NB4 (cell line): Measurements from ENCODE around the gene POLDIP2.

ENCODE experiments used
- DNase-seq: peaks from one replicate; pipeline ENCODE4 v3.0.0; 2010; ENCODE audit warnings: low read depth
- H3K4me3 ChIP-seq: one replicate; pipeline ENCODE4 v1.5.1; 2011; ENCODE audit warnings: mild to moderate bottlenecking, low read depth, low read length, moderate library complexity
- MYC ChIP-seq: IDR thresholded peaks from 2 replicates; pipeline ENCODE4 v1.6.1; 2011; ENCODE audit warnings: low read depth, low read length
- POLR2A ChIP-seq: IDR thresholded peaks from 2 replicates; pipeline ENCODE4 v1.6.1; 2011; ENCODE audit warnings: mild to moderate bottlenecking; ENCODE audit not compliant: insufficient read length; ENCODE audit errors: extremely low read depth
- TF ChIP-seq, protein P1 (sequence below): IDR thresholded peaks from 2 replicates; pipeline ENCODE4 v1.6.1; 2011; ENCODE audit warnings: low read depth, low read length
- TF ChIP-seq, protein P2 (sequence below): IDR thresholded peaks from one replicate; pipeline ENCODE4 v1.5.1; 2012; ENCODE audit warnings: low read depth, low read length

POLDIP2 gene

DNA sequence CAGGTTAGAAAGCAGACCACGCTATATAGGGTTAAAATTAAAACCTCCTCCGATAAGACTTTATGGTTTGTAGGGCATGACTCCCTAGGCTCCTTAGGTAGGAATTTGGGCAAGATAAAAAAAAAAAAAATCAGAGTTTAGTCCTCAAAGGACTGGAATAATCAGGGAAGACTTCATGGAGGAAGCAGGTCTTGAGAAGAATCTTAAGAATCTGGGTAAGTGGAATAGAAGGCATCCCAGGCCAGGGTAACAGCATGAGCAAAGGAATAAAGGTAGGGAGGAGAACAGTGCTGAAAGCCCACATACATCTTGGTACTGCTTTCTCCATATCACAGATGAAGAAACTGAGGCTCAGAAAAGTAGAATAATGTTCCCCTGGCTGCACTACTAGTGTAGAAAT lies 33.2 kb upstream of the POLDIP2 start:
- DNase-seq = no peak
- H3K4me3 ChIP-seq = no peak overlapping the region
- TF ChIP-seq POLR2A = no peak
- TF ChIP-seq, protein P1, sequence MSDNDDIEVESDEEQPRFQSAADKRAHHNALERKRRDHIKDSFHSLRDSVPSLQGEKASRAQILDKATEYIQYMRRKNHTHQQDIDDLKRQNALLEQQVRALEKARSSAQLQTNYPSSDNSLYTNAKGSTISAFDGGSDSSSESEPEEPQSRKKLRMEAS = no peak
- TF ChIP-seq MYC = no peak
- TF ChIP-seq, protein P2, sequence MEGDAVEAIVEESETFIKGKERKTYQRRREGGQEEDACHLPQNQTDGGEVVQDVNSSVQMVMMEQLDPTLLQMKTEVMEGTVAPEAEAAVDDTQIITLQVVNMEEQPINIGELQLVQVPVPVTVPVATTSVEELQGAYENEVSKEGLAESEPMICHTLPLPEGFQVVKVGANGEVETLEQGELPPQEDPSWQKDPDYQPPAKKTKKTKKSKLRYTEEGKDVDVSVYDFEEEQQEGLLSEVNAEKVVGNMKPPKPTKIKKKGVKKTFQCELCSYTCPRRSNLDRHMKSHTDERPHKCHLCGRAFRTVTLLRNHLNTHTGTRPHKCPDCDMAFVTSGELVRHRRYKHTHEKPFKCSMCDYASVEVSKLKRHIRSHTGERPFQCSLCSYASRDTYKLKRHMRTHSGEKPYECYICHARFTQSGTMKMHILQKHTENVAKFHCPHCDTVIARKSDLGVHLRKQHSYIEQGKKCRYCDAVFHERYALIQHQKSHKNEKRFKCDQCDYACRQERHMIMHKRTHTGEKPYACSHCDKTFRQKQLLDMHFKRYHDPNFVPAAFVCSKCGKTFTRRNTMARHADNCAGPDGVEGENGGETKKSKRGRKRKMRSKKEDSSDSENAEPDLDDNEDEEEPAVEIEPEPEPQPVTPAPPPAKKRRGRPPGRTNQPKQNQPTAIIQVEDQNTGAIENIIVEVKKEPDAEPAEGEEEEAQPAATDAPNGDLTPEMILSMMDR = no peak

DNA sequence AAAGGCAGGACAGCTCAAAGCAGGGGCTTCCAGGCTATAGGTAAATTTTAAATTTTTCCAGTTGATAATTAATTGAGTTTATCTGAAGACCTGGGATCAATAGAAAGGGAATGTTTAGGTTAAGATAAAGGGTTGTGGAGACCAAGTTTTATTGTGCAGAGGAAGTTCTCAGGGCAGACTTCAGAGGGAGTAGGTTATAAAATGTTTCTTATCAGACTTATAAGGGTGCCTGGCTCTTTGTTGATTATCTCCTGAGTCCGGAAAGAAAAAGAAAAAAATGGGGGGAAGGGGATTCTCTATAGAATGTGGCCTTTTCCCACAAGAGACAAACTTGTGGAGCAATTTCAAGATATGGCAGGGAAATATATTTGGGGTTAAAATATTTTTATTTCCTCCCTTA lies 32.8 kb upstream of the POLDIP2 start:
- TF ChIP-seq, protein P1 = no peak
- TF ChIP-seq MYC (no peak), POLR2A (no peak)
- TF ChIP-seq, protein P2 = no peak
- no peak overlapping the region for H3K4me3 ChIP-seq
- no peak for DNase-seq

DNA sequence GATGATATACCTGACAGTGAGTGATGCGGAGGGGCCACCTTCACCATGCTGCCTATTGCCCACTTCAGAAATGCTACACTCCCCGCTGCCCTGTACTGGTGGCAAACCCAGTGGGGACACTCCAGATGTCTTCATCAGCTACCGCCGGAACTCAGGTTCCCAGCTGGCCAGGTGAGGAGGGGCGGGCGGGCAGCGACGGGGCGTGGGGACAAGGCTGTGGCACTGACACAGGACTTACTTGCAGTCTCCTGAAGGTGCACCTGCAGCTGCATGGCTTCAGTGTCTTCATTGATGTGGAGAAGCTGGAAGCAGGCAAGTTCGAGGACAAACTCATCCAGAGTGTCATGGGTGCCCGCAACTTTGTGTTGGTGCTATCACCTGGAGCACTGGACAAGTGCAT lies 30.8 kb upstream of the POLDIP2 start:
- no peak overlapping the region for H3K4me3 ChIP-seq
- no peak for DNase-seq
- TF ChIP-seq, protein P1 = no peak
- no peak for TF ChIP-seq MYC
- no peak for TF ChIP-seq POLR2A
- TF ChIP-seq, protein P2 = no peak

DNA sequence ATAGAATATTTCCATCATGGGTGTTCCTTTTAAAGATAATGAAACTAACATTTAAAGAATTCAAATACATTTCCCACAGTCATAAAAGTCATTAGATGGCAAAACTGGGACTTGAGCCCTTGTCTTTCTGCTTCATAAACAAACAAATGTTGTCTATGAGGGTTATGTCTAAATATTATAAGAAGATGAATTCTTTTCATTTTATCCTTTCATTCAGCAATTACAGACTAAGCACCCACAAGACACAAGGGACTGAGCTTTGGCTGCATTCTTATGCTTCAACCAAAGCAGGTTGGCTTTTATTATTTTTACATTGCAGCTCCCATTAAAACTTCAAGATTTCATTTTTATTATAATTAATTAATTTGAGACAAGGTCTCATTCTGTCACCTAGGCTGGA lies 29.1 kb upstream of the POLDIP2 start:
- no peak overlapping the region for H3K4me3 ChIP-seq
- no peak for DNase-seq
- TF ChIP-seq, protein P1 = no peak
- TF ChIP-seq, protein P2 = no peak
- TF ChIP-seq POLR2A (no peak), MYC (no peak)

DNA sequence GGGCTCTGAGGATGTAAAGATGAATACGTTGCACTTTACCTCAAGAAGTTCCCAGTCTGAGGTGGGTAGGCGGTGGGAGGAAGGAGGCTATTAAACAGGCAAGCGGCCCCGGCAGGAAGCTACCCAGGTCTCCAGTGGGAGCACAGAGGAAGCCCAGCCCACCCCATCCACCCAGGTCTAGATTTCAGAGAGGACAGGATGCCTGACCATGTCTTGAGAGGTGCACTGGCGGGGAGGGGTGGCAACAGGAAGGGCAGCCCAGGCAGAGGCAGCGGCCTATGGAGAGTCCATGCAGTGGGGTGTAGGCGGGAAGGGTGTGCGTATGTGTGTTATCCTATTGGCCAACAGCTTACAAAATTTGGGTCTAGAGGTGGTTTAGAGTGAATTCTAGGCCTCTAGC lies 28.1 kb upstream of the POLDIP2 start:
- H3K4me3 ChIP-seq = no peak overlapping the region
- TF ChIP-seq, protein P2 = no peak
- TF ChIP-seq MYC (no peak), POLR2A (no peak)
- TF ChIP-seq, protein P1 = no peak
- no peak for DNase-seq

DNA sequence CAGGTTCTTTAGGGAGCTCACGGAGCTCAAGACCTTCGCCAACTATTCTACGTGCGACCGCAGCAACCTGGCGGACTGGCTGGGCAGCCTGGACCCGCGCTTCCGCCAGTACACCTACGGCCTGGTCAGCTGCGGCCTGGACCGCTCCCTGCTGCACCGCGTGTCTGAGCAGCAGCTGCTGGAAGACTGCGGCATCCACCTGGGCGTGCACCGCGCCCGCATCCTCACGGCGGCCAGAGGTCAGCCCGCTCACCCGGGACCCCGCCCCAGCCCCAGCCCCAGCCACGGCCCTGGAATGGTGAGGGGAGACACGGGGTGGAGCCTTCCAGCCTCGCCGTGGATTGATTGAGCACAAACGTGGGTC lies 27.7 kb upstream of the POLDIP2 start:
- DNase-seq = no peak
- TF ChIP-seq, protein P2 = no peak
- H3K4me3 ChIP-seq = no peak overlapping the region
